ACHN (cell line): ENCODE data around the gene AKAP8L.
"Not testable (repeated sequence)": the region's sequence is repeated elsewhere in the genome, so short reads cannot be mapped to it uniquely, and the experiment has no call there.

Experiments used
- DNase-seq: peaks from one replicate; pipeline ENCODE4 v3.0.0-alpha.2; 2015
- in situ Hi-C: cut with HindIII; loops from 2 replicates; pipeline ENCODE4 v1.10.0; 2017; ENCODE audit warnings: low sequenced_read_pairs, low pct_ligation_motif_present, low pct_unique_long_range_greater_than_20kb

The AKAP8L gene

DNA sequence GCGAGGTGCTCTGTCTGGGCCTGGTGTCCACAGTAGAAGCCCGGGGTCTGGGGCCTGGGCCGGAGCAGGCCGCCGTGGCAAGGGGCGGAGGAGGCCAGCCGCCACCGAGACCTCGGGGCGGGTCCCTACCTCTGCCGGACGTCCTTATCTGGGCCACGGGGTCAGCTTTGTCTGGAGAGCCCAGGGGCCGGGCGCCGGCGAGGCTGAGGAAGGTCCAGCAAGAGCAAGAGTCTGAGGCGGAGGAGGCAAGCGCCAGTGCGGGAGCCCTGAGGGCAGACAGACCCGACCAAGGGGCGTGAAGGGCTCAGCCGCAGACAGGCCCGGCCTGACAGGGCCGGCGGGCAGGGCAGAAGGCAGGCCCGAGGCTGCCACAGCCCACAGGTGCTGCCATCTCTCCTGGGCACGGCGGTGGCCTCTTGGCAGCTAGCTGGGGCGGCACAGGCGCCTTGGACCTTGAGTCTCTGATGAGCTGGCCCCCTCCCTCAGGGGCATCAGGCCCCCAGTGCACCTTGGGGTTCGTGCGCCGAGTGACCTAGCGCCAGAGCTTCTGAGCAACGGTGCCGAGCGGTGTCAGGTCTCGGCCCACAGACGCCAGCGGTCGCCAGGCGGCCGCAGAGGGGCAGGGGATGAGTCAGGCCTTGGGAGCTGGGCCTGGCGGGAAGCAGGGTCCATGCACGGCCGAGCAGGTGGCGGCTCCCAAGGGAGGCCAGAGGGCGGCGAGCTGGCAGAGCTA, 20.1 kb downstream of the AKAP8L start:
- no peak for DNase-seq

DNA sequence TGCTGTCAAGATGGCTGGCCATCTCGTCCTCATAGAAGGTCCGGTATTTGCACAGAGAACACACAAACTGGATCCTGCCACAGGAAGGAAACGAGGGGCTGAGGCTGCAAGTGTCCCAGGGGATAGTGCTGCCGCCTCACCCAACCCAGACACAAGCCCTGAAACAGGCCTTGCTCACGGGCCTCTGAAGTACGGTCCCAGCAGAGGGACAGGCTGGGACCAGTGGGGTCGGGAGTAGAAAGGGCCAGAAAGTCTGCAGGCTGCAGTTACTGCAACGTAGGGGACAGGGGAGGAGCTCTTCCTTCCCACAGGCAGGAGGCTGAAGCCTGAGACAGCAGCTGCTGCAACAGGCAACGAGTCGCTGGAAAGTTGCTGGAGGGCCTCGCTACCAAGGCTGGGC, 21.0 kb downstream of the AKAP8L start:
- in situ Hi-C loops, result no loop called here
- no peak for DNase-seq

More for the DNA sequence above, 20.1 kb downstream of the AKAP8L start:
- in situ Hi-C loops, result no loop called here

DNA sequence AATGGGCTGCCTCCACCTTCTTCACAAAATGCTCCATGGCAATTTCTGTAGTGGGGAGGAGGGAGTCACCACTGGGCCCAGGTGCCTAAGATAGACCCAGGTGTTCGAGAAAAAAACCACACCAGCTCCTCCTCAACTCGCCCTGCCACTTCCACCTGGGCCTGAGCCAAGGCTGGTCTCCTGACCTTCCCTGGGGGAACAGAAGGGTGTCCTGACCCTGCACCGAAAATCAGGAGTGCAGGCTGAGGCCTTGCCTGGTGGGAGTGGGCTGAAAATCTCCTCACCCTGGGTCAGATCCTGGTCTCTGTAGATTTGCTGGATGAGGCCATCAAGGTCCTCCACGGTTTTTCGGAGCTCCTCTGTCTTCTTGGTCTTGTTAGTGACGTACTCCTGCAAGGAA, 21.6 kb downstream of the AKAP8L start:
- in situ Hi-C loops, result no loop called here
- no peak for DNase-seq

DNA sequence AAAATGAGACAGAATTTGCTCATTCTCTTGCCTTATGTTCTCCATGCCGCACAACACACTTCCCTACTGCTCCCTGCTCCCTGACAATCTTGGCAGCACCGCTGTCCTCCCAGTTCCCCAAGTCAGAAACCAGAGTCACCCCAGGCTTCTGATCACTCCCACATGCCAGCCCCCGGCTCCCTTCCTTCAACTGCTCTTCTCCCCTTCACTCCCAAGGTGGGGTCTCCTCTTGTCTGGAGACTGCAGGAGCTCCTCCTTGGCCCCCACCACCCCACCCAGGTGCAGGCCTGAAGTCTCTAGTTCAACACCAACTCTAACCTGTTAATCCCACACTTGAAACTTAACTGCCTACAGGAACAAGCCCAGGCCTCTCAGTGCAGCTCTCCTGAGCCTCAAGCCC, 22.4 kb downstream of the AKAP8L start:
- in situ Hi-C loops, result no loop called here
- DNase-seq, result no peak

DNA sequence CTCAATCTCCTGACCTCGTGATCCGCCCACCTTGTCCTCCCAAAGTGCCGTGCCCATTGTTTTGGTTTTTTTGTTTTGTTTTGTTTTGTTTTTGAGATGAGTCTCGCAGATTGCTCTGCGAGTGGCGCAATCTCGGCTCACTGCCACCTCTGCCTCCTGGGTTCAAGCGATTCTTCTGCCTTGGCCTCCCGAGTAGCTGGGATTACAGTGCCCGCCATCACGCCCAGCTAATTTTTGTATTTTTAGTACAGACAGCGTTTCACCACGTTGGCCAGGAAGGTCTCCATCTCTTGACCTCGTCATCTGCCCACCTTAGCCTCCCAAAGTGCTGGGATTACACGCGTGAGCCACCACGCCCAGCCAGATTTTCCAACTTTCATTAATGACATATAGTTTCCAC, 23.5 kb downstream of the AKAP8L start:
- DNase-seq, in situ Hi-C loops: not testable (repeated sequence)

DNA sequence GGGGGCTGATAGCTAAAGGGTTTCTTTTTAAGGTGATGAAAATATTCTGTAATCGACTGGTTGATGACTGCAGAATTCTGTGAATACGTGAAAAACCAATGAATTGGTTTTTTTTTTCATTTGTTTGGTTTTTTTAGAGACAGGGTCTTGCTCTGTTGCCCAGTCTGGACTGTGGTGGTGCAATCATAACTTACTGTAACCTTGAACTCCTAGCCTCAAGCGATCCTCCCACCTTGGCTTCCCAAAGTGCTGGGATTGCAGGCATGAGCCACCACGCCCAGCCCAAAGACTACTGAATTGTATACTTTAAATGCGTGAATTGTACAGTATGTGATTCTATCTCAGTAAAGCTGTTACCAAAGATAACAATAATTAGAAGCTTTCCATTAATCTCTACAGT, 24.4 kb downstream of the AKAP8L start:
- no peak for DNase-seq

DNA sequence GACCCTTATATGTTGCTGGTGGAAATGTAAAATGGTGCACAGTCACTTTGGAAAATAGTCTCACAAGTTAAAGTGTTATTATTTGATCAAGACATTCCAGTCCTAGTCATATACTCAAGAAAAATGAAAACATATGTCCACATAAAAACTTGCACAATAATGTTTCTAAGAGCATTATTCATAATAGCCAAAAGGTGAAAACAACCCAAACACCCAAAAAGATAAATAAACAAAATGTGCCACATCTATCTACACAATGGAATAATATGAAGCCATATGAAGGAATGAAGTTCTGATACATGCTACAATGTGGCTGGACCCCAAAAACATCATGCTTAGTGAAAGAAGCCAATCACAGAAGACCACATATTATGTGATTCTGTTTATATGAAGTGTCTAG, 24.8 kb downstream of the AKAP8L start:
- no peak for DNase-seq
- in situ Hi-C loops, result no loop called here

More for the DNA sequence above, 24.4 kb downstream of the AKAP8L start:
- in situ Hi-C loops, result no loop called here

DNA sequence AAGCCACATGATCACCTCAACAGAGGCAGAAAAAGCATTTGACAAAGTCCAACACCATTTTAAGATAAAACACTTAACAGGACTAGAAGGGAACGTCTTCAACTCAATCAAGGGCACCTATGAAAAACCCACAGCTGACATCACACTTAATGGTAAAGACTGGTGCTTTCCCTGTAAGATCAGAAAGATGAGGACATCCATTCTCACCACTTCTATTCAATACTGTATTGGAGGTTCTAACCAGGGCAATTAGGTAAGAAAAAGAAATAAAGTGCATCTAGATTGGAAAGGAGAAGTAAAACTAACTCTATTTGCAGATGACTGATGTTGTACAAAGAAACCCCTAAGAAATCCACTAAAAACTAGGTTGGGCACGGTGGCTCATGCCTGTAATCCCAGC, 28.0 kb downstream of the AKAP8L start:
- in situ Hi-C loops, result no loop called here
- DNase-seq, result no peak

DNA sequence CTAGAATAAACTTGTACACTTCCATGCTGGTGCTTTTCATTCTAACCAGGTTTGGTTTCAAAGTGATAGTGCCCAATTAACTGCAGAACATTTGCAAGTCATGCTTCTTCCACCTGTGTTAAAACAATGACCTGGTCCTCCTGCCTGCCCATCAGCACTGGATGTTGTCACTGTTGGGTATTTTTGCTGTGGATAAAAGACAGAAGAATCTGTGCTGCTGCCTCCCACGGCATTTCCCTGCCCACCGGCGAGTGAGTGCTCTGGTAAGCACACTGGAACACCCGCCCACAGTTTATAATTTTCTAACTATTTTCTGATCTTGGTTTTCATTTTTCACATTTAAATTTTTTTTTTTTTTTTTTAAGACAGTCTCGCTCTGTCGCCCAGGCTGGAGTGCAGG, 36.9 kb downstream of the AKAP8L start:
- DNase-seq, result no peak
- in situ Hi-C loops, result no loop called here

DNA sequence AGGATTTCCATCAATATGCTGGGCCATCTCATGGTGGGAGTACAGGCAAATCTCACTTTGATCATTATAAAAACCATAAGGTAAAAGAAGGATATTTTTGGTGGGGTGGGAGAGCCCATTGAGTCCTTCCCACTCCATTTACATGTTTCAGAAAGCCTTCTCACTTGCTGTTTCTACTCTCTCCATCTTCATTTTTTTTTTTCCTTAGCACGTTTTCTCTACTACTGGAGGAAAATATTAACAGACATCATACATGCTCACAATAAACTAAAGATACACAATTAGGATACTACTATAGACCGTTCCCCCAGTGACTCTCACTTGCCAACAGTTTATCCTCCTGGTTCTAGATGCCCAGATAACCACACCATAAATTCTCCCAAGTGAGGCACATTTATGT, 37.4 kb downstream of the AKAP8L start:
- in situ Hi-C loops, result no loop called here
- DNase-seq, result no peak

DNA sequence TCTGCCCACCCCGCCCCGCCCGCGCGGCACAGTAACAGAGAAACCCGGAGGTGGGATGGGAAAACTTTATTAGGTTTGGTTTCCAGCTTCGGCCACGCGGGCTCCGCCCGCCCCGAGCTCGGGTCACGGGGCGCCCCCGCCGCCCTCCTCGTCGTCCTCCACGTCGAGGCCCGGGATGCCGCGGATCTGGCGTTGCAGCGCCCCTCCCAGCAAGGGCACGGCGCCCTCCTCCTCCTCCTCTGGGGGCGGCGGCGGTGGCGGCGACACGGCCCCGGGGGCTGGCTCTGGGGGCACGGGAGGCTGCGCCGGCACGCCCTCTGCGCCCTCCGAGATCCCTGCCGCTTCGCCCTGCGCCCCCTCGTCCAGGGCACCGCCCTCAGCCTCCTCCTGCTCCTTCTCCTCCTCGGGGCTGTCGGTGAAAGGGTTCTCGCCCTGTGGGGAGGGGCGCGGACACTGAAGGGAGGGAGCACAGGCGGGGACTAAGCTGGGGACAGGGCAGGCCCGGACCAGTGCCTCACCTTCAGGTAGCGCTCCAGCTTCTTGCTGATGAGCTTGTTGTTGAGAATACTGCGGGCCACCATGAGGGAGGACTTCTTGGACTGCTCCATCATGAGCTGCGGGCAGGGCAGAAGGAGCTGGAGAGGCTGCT, 38.7 kb downstream of the AKAP8L start:
- DNase-seq, result peak; percentile 62
- in situ Hi-C loops, result no loop called here

DNA sequence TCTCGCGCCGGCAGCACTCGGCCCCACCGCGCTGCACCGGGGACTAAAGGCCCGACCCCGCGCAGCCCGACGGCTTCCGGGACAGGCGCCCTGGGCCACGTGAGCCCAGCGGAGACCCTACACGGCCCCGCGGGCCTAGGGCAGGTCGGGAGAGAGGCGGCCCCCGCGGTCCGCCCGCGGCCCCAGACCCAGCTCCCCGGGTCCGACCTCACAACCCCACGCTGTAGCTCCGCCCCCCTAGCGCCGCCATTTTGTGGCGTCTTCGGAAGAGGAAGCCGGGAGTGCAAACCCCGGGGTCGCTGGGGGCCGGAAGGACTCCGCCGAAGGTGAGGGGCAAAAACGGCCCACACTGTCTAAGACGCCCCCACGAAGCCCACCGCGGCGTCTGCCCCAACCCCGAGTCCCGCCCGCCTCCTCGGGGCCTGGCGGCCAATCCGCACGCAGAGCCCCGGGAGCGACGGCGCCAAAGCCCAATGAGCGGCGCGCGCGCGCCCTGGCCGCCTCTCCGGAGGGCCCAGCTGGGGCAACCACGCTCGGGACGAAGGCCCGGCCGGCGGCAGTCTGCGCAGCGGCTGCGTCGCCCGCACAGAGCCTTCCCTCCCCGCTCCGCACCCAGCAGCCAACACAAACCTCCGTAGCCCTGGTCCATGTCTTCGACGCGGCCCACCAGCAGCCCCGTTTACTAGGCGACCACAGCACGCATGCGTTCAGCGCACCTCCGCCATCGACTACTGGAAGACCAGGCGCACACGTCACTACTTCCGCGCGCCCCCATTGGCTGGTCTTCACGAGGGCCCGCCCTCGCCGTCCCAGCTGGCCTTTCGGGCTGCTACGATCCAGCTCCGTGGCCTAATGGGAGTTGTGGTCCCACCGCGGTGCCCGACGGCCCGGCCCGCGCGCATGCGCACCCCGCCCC, 39.4 kb downstream of the AKAP8L start, which contains the start of gene AKAP8:
TSS of gene AKAP8 (minus strand) at position 705 of the 916 bp plus-strand sequence. CDS start at position 649, 56 bp downstream.
- peak; percentile 94 for DNase-seq
- in situ Hi-C loops, result no loop called here

DNA sequence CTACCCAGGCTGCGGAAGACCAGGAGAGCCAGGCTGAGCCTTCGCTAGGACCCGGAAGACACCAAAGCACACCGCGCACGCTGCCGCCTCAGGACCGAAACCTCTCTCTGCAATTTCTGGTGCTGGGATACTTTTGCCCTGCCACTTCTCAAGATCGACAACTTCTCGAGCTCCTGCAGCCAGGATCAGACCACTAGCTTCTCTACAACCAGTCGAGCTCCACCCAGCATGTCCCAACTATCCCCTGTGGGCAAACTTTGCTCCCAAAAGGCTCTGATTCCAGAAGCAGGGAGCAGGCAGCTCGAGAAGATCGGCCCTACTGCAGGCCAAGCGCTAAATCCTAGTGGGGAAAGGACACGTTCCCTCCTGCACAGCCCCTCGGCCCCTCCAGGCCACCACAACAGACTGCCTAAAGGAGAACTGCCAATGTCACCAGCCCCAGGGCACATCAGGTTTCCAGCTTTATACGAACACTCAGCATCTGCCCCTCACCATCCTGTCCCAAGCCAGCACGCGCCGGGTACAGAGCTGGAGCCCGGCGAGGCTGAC, 40.2 kb downstream of the AKAP8L start:
- peak; percentile 54 for DNase-seq
- in situ Hi-C loops, result no loop called here

DNA sequence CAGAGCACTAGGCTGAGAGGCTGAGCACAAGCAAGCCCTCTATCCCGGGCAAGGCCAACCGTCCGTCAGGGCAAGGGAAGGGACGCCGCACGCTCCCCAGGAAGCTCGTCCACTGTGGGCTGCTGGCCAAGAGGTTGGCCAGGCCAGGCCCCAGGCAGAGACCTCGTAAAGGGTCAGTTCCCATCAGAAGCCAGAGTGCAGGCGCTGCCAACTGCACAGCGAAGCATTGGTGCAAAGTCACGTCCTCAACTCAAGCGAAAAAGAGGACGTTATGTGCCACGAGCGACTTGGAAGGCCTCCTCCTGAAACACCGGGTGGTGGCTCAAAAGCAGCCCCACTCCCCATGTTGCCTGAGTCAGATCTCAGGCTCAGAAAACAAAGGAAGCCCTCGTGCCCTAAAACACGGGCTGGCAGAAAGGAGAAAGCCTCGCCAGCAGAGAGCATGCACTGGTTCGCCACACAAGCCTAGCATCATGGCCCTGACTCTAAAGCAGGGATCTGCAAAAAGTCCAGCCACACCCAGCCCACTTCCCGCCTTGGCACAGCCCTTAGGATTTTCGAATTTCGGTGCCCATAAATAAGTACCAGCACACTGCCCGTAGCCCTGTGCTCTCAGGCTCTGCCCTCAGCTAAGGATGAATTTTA, 43.9 kb downstream of the AKAP8L start:
- no peak for DNase-seq
- in situ Hi-C loops, result no loop called here

DNA sequence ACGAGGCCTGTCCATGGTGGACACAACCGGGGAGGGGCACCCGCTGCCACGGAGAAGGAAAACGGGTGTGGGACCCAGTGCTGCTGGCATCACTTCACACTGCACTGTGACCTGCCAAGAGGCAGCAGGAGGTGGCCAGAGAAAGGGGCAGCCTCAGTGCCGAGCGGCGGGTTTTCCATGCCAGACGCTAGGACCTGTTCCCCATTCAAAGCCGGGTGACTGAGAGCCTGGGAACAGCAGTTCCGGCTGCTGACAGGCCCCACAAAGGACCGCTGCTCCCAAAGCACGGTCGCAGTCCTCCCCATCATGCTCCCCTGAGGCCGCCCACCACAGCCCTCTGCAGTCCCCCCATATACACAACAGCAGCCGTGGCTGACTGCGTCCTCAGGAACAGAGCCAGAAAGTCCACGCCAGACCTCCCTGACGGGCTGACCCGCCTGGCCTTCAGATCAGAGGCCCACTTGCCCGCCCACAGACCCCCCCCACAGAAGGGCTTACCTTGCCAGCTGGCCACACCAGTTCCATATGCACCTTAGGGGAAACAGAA, 44.6 kb downstream of the AKAP8L start:
- no peak for DNase-seq
- in situ Hi-C loops, result no loop called here

DNA sequence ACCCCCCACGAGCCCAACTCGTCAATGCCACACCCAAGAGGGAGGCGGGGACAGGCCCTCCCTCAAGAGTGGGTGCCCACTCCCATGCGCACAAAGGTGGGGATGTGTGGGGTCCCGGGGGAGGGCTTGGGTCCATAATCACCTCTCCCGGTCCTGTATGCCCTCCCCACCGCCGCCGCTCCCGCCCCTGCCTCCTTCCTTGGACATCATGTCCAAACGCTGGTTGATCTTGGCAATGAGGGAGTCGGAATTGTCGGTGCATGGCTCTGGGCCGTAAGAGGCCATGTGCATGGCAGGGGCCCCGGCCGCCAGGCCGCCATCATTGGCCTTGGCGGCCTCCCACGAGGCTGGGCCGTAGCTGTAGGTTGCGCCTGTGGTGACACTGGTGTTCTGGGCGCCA, 45.1 kb downstream of the AKAP8L start:
- in situ Hi-C loops, result no loop called here
- no peak for DNase-seq

DNA sequence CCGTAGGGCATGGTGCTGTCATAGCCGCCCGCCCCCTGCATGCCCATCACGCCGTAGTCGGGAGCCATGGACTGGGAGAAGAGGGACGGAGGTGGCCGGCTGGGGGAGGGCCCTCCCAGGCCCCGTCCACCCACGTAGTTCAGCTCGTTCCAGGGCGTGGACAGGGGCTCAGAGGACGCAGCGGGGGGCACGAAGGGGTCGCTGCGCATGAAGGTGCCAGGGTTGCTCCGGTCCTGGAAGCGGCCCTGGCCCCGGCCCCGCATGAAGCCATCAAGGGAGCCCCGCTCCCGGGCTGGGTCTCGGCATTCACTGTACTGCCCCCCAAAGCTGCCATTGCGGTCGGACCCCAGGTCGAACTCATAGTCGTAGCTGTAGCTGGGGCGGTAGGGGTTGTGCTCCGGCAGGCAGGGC, 45.9 kb downstream of the AKAP8L start:
- in situ Hi-C loops, result no loop called here

DNA sequence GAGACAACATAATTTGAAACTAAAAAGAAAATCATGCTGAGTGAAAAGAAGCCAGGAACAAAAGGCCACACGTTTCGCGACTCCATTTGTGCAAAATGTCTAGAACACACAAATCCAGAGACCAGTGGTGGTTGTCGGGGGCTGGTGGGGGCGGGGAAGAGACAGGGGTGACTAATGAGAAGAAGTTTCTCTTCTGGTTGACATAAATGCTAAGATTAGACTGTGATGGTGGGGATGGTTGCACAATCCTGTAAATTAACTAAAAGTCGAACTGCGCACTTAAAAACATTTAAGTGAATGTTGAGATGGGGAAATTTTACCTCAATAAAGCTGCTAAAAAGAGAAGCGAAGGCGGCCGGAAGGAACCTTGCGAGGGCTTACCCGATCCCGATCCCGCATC, 46.3 kb downstream of the AKAP8L start:
- DNase-seq, result no peak
- in situ Hi-C loops, result no loop called here

More for the DNA sequence above, 45.9 kb downstream of the AKAP8L start:
- no peak for DNase-seq
